ENCODE results near the gene RIPOR2. TPM values are rescaled to one million over a fixed set of nuclear protein-coding genes. Genes with fewer than 3 reads are reported as not detected.

The RIPOR2 gene
- total RNA-seq, 1 experiment from 2014 or later, result 5.0 TPM

GRCh38 chr6:24856246-24856599, 79.5 kb downstream of the RIPOR2 start:
- Mint-ChIP-seq H3K36me3 (ENCODE audit: insufficient read depth in 1 of 3, low read depth in 3 of 3) (peaks cover 9 to 27% (median 15%) of the 10 kb centered on the region in 3 experiments; a peak in 5 of 7 replicates), H3K27ac (peak overlapping the region in 1 of 3 experiments; percentile 66; a peak in 1 of 7 replicates), H3K27me3 (ENCODE audit: low read depth) (no peaks in the 10 kb centered on the region), H3K4me1 (peaks cover 17 to 29% of the 10 kb centered on the region in 2 experiments), H3K4me3 (no peak overlapping the region), H3K9me3 (no peaks in the 10 kb centered on the region; a peak in 1 of 5 replicates)
- no peak overlapping the region for H3K9ac ChIP-seq (ENCODE audit: extremely low read depth, insufficient read length, low read length)
- no peaks in the 10 kb centered on the region for H3K4me1 ChIP-seq (ENCODE audit: insufficient read depth, low read length)
- H3T11ph ChIP-seq (ENCODE audit: low read length), result no peak overlapping the region
- no peaks in the 10 kb centered on the region for H3K23me2 ChIP-seq (ENCODE audit: insufficient read length, low read depth, low read length, poor library complexity, severe bottlenecking)
- TF ChIP-seq, protein P1, sequence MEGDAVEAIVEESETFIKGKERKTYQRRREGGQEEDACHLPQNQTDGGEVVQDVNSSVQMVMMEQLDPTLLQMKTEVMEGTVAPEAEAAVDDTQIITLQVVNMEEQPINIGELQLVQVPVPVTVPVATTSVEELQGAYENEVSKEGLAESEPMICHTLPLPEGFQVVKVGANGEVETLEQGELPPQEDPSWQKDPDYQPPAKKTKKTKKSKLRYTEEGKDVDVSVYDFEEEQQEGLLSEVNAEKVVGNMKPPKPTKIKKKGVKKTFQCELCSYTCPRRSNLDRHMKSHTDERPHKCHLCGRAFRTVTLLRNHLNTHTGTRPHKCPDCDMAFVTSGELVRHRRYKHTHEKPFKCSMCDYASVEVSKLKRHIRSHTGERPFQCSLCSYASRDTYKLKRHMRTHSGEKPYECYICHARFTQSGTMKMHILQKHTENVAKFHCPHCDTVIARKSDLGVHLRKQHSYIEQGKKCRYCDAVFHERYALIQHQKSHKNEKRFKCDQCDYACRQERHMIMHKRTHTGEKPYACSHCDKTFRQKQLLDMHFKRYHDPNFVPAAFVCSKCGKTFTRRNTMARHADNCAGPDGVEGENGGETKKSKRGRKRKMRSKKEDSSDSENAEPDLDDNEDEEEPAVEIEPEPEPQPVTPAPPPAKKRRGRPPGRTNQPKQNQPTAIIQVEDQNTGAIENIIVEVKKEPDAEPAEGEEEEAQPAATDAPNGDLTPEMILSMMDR (conservative IDR thresholded peaks at IDR 0.05), result peak; percentile 1; the same call in 1 of the 3 replicates
- no peak overlapping the region for H3K4me2 ChIP-seq (ENCODE audit: insufficient read depth, insufficient read length, low read length)
- no peak overlapping the region for H3K27ac ChIP-seq (ENCODE audit: insufficient read length, low read depth, low read length)
- no peaks in the 10 kb centered on the region for H3K9me3 ChIP-seq (ENCODE audit: control insufficient read depth, low read depth, low read length)
- no peak overlapping the region for H2BK120ac ChIP-seq (ENCODE audit: low read depth, low read length, poor library complexity, severe bottlenecking)
- no peak overlapping the region for H2BK12ac ChIP-seq (ENCODE audit: insufficient read length, low read depth, low read length)
- H4K20me1 ChIP-seq (ENCODE audit: control insufficient read depth, insufficient read depth, insufficient read length), result no peaks in the 10 kb centered on the region
- H2BK20ac ChIP-seq (ENCODE audit: low read depth, low read length, poor library complexity, severe bottlenecking), result no peak overlapping the region
- no peaks in the 10 kb centered on the region for H3K79me1 ChIP-seq (ENCODE audit: insufficient read depth, low read depth, low read length, poor library complexity, severe bottlenecking)
- no peak overlapping the region for H3K4ac ChIP-seq (ENCODE audit: low read depth, low read length)
- H4K5ac ChIP-seq (ENCODE audit: insufficient read length, low read depth, low read length), result no peak overlapping the region
- H3K56ac ChIP-seq (ENCODE audit: insufficient read length, low read depth, low read length), result no peak overlapping the region
- H3K79me2 ChIP-seq (ENCODE audit: insufficient read depth, low read length), result no peaks in the 10 kb centered on the region
- H3K23ac ChIP-seq (ENCODE audit: insufficient read length, low read depth, low read length), result no peak overlapping the region
- no peak overlapping the region for H3K18ac ChIP-seq (ENCODE audit: insufficient read length, low read depth, low read length)
- H3K27me3 ChIP-seq (ENCODE audit: insufficient read depth, low read length), result no peaks in the 10 kb centered on the region
- H2AK5ac ChIP-seq (ENCODE audit: insufficient read length, low read length), result no peak overlapping the region
- no peak overlapping the region for H4K91ac ChIP-seq (ENCODE audit: insufficient read length, low read depth, low read length)
- no peak overlapping the region for H4K8ac ChIP-seq (replicated peaks; ENCODE audit: insufficient read length, low read depth, low read length)
- no CpG with 5 or more reads among the region's 5 CpGs for WGBS (ENCODE audit: extremely low coverage, insufficient read length, low lambda C conversion rate)
- no peak overlapping the region for H2BK15ac ChIP-seq (ENCODE audit: low read depth, low read length)
- no peak overlapping the region for H2AFZ ChIP-seq (ENCODE audit: low read length)
- DNase-seq, result no peak
- H3K14ac ChIP-seq (ENCODE audit: insufficient read depth, low read length), result no peak overlapping the region
- no peak overlapping the region for H2BK5ac ChIP-seq (ENCODE audit: insufficient read length, low read length)

Measured in H9 (cell line).